Mesangial cell (primary cell): Measurements from ENCODE around the gene DTHD1. TPM values are rescaled to one million over a fixed set of nuclear protein-coding genes. Genes with fewer than 3 reads are reported as not detected.

Source experiments
- total RNA-seq: library from RNA; depleted of rRNA; stranded (reverse); fragments of >200 nt; gene quantifications from 2 replicates; pipeline ENCODE4 v1.2.3, GENCODE V29; 2015

Gene DTHD1
- not detected in 2 replicates for total RNA-seq

DNA sequence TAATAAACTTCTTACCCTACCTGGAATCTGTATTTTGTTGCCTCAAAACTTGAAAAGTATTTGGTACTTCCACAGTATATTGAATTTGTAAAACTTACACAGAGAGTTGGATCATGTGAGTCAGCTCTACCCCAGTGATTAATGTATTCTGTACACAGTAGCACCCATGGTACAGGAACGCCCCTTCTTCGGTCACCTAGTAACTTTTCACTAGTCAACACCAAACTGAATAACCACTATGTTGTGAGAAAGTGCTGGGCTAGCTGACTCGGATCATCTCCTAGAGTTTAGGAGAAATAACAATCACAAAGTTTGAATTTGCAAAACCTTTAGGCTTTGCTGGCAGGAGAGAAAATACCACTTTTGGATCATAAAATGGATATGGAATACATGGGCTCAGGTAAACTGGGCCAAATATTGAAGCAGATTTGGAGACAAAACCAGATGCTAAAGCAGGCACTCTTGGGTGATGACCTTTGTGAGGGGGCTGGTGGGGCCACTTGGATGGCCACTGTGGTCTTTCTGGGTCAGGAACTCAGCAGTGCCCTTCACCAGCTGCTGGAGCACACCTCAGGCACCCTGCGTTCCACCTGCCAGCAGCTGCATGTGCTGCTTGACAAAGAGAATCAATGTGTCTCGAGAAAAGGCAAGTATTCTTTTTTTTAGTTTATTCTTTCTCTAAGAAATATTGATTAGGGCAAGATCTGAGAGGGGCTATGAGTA lies at the start of gene DTHD1:
Gene DTHD1 (plus strand): TSS at position 233 of the 723 bp plus-strand sequence. CDS start 143 bp downstream, at position 376.

DNA sequence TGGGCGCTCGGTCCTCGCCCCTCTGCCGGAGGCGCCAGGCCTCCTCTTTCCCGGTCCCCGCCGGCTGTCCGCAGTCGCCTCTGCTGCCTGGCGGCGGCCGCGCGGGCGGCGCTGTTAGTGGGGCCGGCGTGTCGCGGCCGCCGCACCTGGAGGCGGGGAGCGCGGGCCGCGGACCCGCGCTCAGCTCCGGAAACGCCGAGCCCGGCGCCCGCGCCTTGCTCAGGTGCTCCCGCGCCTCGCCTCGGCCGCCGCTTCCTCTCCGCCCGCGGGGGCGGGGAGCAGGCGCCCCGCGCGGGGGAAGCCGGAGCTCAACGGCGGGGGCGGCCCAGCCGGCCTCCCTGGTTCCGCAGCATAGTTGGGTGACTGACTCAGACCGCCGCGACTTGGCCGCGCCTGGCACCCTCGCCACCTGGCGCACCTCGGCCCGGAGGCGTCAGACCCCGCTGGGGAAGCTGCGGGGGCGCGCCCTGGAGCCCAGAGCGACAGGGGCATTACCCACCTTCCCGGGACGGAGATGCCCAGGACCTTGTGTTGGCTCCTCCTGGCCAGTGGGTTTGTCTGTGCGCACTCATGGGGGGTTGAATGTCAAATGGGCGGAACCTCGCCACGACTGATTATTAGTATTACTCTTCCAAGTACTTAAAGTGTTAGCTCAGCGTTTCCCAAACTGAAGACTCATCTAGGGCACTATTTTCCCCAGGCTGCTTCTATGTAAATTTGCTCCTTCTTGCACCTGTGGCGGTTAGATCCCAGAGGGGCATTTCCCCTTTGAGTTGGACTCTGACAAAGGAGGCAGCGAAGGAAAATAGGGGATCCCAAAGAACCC lies 36.9 kb upstream of the DTHD1 start, which contains the start of gene ARAP2:
Gene ARAP2 (minus strand): TSS at position 258 of the 826 bp plus-strand sequence. CDS start 15,028 bp downstream, outside the sequence.

Other genes starting within 250 kb of the DTHD1 start
- 10.4 and 13.8 TPM in 2 replicates for gene ARAP2, start 37.1 kb upstream of the DTHD1 start, total RNA-seq